ENCODE results near the gene FGFR4.

Gene FGFR4

GRCh38 chr5:177105691-177106476 is 19.2 kb downstream of the FGFR4 start:
- no peak for TF ChIP-seq CTCF (conservative IDR thresholded peaks at IDR 0.05)
- H3K27ac ChIP-seq: no peak overlapping the region

- TF ChIP-seq CTCF (conservative IDR thresholded peaks at IDR 0.05): no peak
Measured at GRCh38 chr5:177107159-177107558, 20.4 kb downstream of the FGFR4 start.

GRCh38 chr5:177109810-177110209 is 23.1 kb downstream of the FGFR4 start:
- TF ChIP-seq CTCF (conservative IDR thresholded peaks at IDR 0.05): no peak
- H3K27ac ChIP-seq: no peak overlapping the region

More at GRCh38 chr5:177107159-177107558, 20.4 kb downstream of the FGFR4 start:
- no peak overlapping the region for H3K27ac ChIP-seq

- H3K27ac ChIP-seq: no peak overlapping the region
- TF ChIP-seq CTCF (conservative IDR thresholded peaks at IDR 0.05): peak; percentile 98
Measured at GRCh38 chr5:177111720-177112394, 25.1 kb downstream of the FGFR4 start.

GRCh38 chr5:177112589-177113220 is 26.0 kb downstream of the FGFR4 start:
- TF ChIP-seq CTCF (conservative IDR thresholded peaks at IDR 0.05): no peak
- no peak overlapping the region for H3K27ac ChIP-seq

GRCh38 chr5:177113566-177114424 is 27.1 kb downstream of the FGFR4 start:
- TF ChIP-seq CTCF (conservative IDR thresholded peaks at IDR 0.05): peak; percentile 100

More at GRCh38 chr5:177113566-177114424, 27.1 kb downstream of the FGFR4 start:
- H3K27ac ChIP-seq: no peak overlapping the region
